M059J (cell line): Measurements from ENCODE around the gene PSORS1C2. TPM values are rescaled to one million over a fixed set of nuclear protein-coding genes. Genes with fewer than 3 reads are reported as not detected.
"Not testable (repeated sequence)": the region's sequence is repeated elsewhere in the genome, so short reads cannot be mapped to it uniquely, and the experiment has no call there.

Experiments
- DNase-seq: peaks from one replicate; pipeline ENCODE4 v3.0.0-alpha.2; 2012; ENCODE audit warnings: low read depth
- total RNA-seq: library from RNA; depleted of rRNA; stranded (reverse); fragments of >200 nt; shearing (Covaris generic); gene quantifications from 2 replicates; pipeline ENCODE4 v1.2.3, GENCODE V29; 2014; rRNA removed

The PSORS1C2 gene
- not detected in 2 replicates for total RNA-seq

DNA sequence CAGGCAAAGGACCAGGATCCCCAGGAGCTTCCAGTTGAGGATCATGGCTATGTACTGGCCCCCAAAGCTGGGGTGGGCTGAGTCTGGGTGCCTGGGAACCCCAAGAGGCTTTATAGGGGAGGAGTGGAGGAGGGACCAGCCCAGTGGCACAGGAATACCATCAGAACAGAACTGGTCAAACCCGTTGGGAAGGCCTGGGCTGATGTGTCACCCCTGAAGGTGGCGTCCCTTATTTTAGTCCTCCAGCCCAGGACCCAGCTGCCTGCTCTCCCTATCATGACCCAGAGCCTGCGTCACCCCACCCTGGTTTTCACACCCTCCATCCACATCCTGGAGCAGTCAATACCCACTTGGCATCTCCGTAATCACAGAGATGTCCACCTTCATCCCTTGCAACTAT, at the start of gene PSORS1C2:
Gene PSORS1C2 (minus strand): TSS at position 85 of the 400 bp plus-strand sequence. CDS start 40 bp downstream, at position 45.
- no peak for DNase-seq

DNA sequence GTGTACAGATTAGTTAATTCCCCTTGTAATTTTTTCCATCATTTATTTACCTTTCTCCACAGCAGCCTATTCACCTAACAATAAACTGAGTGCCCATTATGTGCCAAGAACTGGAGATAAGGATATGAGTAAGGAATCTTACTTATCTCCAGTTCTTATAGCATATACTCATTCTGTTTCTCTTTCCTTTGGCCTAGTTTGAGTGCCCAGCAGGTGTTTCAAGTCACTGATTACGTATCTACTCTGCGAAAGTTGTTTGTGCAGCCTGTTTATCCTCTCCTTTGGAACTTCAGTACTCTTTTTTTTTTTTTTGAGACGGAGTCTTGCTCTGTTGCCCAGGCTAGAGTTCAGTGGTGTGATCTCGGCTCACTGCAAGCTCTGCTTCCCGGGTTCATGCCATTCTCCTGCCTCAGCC, 48.9 kb upstream of the PSORS1C2 start:
- DNase-seq: no peak

DNA sequence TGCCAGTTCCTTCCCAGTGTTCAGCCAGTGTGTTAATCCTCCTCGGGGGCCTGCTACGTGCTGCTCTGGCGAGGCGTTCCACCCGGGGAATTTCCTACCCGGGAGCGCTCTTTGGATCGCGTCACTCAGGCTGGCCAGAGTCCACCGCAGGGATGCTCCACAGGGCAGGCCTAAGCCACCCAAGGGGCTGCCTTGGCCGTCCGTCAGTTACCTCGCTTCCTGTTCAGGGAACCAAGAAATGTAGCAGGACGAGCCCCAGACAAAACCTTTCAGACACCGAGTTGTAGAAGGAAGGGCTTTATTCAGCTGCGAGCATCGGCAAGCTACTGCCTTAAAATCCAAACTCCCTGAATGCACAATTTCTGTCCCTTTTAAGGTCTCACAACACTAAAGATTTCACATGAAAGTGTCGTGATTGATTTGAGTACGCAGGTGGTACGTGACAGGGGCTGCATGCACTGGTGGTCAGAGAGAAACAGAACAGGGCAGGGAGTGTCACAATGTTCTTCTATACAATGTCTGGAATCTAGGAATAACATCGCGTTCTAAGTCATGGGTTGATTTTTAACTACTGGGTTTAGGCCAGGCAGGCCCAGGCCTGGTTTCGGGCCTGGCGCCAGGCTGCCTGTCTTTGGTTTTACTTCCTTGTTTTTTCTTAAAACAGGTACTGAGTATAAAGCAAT, 47.3 kb upstream of the PSORS1C2 start:
- no peak for DNase-seq

DNA sequence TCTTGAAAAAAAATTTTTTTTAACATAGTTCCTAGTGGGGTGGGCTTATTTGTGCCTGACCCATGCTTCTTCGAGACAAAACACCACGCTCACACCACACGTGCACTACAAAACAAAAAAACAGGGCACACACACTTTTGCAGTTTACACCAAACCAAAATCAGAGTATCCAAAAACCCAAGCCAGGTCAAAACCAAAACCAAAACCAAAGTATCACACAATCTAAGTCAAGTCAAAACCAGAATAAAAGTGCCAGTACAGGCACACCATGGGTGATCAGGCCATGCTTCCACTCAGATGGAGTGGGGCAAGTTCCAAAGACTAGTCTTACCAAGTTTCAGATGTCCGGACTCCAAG, 46.8 kb upstream of the PSORS1C2 start:
- DNase-seq: not testable (repeated sequence)

DNA sequence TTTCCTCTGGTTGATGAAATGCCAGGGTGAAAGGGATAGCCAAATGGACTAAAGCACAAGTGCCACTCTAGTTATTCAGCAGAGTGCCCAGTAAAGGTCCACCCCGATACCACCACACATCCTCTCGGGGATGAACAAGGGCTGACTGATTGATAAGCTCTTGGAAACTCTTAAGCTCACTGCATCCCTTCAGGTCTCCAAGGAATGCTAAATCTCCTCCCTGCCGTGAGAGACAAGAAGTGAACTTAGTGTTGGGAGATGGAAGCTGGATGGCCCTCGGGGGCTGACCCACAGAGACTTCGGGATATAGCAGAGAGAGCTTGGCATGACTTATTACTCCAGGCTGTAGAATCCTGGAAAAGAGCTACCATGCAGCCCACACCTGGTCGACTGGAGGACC, 45.0 kb upstream of the PSORS1C2 start:
- not testable (repeated sequence) for DNase-seq

DNA sequence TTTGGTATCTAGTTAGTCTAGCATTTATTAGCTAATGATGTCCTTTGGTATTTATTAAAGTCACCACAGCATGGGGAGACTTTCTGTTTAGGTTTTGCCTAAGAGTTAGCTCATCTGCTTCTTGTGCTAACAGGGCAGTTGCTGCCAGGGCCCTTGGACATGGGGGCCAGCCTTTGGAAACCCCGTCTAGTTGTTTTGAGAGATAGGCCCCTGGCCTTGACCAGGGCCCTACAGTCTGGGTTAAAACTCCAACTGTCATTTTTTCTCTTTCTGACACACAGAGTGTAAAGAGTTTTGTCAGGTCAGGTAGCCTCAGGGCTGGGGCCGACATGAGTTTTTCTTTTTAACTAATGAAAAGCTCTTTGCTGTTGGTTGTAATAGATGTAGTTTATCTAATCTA, 44.4 kb upstream of the PSORS1C2 start:
- DNase-seq: not testable (repeated sequence)

DNA sequence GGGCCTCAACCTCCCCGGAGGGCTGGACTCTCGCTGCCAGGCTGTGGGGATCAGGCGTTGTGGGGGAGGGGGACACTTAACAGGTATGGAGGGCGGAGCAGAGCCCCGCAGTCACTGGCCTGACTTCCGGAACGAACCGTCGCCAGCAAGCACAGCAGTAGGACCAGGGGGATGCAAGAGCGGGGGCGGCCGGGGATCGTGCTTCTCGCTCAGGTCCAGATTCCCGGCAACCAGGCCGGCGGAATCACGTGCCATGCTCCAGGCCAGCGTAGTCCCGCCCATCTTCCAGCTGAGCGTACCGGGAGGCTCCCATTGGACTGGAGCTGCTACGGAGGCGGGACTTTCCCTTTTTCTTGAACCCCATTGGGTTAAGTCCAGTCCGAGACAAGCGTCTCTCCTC, 41.6 kb upstream of the PSORS1C2 start:
- DNase-seq: peak; percentile 94

DNA sequence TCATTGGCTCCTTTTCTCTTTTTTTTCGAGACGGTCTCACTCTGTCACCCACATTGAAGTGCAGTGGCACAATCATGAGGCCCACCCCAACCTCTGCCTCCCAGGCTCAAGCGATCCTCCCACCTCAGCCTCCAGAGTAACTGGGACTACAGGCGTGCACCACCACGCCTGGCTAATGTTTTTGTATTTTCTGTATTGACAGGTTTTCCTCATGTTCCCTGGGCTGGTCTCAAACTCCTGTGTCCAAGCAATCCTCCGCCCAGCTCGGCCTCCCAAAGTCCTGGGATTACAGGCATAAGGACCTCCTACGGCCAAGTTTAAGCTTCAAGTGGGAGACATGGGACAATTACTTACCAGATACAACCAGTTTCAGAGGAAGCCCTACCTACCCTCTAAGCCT, 41.0 kb upstream of the PSORS1C2 start:
- no peak for DNase-seq

DNA sequence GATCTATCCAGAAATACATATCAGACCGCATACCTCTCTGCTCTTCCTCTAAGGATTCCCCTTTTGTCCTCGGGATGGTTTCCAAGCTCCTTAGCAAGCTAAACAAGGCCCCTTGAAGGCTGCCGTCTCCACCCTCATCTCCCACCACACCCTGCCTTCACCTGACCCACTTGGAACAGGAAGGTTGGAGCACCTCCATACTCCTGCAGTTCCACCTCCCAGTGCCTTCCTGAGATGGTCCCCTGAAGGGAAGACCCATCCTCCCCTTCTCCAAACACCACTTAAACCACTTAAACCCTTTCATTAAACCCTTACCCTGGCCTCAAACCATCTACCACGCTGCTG, 40.1 kb upstream of the PSORS1C2 start:
- DNase-seq: no peak

DNA sequence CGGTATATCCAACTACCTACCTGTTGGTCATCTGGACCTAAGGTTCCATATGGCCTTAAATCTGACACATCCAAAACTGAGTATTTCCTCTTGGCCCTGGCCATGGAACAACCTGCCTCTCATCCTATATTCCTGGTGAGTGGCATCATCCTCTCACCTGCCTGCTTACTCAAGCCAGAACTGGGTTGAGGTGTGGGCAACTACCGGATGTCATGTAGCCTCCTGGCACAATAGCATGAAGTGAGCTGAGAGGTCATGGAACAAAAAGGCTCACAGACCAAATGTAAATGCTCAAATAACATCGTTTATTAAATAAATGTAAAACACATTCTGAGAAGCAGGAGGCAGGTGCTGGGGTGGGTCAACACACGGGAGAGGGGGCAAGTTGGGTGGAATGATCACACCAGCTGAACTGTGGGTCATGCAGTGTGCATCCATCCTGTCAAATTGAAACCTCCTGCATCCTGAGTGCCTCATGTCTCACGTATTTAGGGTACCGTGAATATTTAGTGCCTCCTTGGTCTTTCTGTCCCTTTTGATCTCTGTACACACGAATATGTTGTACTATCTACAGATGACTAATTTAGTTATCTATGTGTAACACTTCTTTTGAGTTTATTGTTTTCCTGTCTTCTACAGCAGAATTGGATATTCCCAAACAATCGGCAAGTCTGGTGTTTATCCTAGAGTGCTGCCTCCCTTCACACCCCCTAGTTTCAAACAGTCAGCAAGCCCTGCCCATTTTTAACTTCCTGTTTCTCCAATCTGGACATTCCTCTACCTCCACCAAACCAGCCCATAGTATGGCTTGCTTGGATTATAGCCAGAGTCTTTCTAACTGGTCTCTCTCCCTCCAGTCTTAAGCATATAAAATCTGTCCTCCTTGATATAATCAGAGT, 39.5 kb upstream of the PSORS1C2 start:
- DNase-seq: no peak

DNA sequence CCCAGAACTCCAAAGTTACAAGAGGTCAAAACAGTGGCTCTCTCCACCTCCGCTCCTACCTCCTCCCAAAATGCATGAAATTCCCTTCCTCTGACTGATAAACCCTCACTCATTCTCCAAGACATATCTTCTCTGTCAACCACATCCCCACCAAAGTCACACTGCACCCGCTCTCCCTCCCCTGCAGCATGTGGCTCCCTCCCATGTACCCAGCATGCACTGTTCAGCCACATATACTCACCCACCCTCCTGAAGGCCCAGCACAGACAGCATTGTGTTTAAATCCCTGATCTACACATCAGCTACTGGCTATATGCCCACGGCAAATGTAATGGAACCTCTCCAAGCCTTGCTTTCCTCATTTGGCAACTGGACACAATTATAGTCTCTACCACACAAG, 37.1 kb upstream of the PSORS1C2 start:
- peak; percentile 69 for DNase-seq

DNA sequence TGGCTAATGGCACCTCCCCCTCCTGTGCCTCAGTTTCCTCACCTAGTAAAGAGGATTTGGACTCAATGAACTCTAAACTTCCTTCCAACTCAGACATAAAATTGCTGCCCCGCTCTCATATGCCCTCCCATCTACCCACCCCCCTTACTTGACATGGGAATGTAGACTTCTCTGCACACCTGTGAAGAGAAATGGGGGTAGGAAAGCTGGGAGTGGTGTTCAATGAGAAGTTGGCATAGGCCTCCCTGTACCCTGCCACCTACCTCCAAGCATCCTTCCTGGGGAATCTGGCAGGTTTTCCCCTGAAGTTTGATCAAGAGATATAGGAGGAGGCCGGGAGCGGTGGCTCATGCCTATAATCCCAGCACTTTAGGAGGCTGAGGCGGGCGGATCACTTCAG, 35.5 kb upstream of the PSORS1C2 start:
- DNase-seq: no peak

DNA sequence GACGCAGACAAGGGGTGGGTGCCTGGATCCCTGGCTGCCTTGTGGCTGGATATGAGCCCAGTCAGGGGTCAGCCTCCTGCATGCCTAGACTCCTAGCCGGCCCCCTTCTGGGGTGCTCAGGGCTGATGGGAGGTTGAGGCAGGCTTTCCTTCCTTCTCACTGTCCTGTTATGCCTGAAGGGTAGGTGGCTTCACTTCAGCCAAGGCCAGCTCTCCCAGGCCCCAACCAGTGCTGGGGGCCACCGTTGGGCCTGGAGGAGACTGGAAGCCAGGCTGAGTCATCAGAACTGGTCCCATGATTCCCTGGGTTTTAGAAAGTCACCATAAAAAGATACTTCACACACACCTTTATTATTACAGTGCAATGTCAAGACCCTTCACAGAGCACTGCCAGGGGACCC, 34.5 kb upstream of the PSORS1C2 start:
- peak; percentile 46 for DNase-seq

DNA sequence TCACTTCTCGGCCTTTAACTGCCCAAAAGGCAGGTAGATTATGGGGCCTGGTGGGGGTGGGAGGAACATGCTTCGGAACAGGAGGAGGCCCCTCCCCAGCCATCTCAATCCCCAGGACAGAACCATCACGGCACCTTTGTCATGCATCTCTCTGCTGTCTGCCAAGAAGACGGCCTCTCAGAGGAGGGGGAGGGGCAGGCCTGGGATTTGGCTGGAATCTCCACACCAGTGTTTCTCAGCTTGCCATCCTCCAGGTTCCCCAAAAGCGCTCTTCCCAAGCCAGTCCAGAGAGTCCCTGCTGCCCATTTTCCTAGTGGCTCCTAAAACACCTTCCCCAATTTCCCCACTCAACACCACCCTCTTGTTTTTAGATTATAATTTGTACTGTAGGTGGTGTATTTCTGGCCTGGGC, 34.1 kb upstream of the PSORS1C2 start:
- DNase-seq: no peak

DNA sequence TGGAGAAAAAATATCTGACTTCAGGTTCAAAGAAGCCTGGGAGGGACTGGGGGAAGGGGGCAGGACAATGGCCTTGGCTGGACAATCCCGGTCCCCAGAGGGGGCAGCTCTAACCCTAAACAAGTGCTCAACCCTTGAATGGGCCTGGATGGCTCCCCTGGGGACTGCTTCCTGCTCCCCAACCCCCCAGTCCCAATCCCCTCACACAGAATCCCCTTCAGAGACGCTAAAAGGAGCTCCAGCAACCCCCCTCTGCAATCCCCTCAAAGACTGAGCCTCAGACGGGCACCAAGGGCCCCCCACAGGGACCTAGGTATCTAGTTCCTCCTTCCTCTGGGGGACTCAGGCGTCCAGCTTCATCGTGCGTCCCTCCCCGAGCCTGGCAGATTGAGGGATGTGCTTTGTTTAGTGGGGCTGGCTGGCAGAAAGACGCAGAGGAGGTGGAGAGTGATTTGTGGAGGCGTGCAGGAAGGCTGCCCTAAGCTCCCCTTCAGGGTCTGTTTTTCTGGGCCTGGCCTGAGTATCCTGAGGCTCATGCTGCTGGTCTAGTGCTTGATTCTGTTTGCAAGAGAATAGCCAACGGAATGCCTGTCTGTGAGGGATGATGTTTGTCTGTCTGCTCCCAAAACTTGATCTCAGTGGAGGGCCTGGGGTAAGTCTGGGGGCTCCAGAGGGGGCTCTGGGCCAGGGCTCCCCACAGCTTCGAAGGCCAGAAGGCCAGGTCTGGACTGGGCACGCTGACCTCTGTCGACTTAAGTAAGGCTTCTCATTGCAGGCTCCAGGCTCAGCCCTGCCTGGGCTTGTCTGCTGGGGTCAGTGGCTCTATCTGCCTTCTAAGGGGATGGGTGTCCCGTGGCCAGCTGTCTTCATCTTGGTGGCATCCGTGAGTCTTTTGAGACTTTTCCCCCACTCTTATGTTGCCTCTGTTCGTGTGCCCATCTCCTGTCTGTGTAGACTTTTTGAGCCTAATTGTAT, 33.4 kb upstream of the PSORS1C2 start:
- no peak for DNase-seq

DNA sequence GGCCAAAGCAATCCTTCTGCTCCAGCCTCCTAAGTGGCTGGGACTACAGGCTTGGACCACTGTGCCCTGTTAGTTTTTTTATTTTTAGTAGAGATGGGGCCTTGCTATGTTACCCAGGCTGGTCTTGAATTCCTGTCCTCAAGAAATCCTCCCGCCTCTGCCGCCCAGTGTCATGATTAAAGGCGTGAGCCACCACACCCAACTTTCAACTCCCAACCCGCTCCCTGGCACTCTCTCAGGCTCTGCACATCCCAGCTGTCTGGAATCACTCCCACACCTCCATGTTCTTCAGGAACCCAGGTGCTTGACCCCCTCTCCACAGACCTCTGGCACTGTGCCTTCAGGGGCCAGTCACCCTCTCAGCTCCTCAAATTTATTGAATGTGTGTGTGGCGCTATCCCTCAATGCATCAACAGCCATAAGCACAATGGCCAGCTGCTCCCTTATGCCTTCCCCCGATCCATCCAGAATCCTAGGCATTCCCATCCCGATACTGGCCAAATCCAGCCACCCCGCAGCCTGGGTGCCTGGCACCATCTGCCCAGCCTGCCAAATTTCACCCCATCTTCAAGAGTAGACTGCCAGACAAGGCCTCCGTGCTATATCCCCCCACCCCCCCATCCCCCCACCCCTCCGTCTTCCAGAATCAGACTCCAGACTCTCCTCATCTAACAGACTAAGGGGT, 32.3 kb upstream of the PSORS1C2 start:
- DNase-seq: no peak

DNA sequence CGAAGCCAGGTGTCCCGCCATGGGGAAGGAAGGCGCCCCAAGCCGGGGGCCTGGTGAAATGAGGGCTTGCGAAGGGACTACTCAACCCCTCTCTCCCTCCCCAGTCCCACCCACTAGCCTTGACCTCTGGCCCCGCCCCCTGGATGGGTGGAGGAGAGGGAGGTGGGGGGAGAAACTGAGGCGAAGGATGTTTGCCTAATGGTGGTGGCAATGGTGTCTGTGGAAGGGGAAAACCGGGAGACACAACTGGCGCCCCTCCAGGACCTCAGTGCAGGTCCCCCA, 31.7 kb upstream of the PSORS1C2 start, which contains the start of gene POU5F1:
Gene POU5F1 (minus strand): TSS at position 83 of the 282 bp plus-strand sequence. CDS start 62 bp downstream, at position 21.
- no peak for DNase-seq

DNA sequence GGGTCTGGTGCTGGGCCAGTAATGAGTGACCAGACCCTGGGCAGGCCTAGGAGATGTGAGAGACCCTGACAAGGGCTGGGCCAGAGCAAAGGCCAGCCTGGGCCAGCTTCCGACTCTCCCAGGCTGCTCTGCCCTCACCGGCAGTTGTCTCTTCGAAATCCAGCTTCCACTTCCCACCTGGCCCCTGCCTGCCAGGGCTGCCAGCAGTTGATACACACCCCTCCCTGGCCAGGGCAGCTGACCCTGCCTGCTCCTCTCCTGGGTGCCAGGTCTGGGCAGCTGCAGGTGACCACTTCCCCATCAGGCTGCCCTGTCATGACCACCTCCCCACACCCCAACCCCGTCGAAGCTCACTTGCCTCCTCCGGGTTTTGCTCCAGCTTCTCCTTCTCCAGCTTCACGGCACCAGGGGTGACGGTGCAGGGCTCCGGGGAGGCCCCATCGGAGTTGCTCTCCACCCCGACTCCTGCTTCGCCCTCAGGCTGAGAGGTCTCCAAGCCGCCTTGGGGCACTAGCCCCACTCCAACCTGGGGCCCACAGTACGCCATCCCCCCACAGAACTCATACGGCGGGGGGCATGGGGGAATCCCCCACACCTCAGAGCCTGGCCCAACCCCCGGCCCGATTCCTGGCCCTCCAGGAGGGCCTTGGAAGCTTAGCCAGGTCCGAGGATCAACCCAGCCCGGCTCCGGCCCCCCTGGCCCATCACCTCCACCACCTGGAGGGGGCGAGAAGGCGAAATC, 31.2 kb upstream of the PSORS1C2 start:
- not testable (repeated sequence) for DNase-seq

DNA sequence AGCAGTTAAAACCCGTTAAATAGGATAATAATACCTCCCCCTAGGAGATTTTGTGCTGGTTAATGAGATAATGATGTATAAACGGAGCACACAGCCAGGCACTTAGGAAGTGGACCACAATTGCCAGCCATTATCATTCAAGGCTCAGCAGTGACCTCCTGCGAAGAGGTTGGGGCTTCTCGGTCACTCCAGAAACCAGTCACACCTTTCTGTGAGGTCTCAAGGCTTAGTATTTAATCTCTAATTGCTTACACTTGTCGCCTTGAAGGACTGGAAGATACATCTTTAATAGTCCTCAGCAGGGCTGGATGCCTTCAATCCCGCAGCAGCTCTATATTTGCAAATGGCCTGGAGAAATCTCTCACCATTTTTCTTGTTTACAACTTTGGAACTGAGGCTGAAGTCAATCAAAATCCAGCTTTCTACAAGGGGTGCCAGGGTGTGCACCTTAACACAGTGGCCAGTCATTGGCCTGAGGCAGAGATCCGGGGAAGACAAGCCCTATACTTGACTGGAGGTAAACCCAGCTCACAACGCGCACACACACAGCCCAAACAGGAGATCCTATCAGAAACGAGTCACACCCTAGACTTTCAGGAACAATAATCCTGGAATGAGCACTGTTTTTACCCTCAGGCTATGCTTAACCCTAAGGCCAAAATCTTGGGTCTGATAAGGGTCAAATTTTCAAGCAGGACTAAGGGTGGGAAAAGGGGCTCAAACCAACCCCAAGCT, 30.4 kb upstream of the PSORS1C2 start:
- DNase-seq: peak; percentile 52

DNA sequence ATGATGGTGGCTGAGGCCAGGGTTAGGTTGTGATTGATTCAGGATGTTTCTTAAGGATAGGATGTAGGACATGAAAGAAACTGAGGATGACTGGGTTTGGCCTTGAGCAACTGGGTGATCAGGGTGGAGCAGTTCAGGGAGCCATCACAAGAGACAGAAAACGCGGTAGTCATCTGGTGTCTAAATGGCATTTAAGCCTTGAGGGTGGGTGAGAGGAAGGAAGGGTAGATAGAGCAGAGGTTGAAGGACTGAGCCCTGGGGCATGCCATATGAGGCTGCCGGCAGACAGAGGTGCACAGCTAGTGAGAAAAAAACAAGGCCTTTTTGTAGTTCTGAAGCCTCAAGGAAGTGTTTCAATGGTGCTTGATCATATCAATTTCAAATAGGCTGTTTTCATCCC, 29.7 kb upstream of the PSORS1C2 start:
- DNase-seq: no peak
